ENCODE results near the gene HS6ST2. TPM values are rescaled to one million over a fixed set of nuclear protein-coding genes. Genes with fewer than 3 reads are reported as not detected.

HS6ST2 gene
- total RNA-seq, 1 experiment from 2014 or later: 24.6 TPM

- no peaks in the 10 kb centered on the region for H3K9me3 ChIP-seq (ENCODE audit: control insufficient read depth in 1 of 2, insufficient read depth in 1 of 2, low read depth in 1 of 2, low read length in 2 of 2)
- no peak for ATAC-seq
- ChIA-PET POLR2A (no interaction called here), RAD21 (ENCODE audit: low non-redundant PET in 1 of 2, low total read pairs in 2 of 2, uncharacterized antibody in 2 of 2, unreplicated experiment in 2 of 2) (no interaction called here), CTCF (no interaction called here)
- TF ChIP-seq SRF (IDR thresholded peaks at IDR 0.05; ENCODE audit: low read depth) (no peak), CEBPB (IDR thresholded peaks at IDR 0.05; ENCODE audit: low read depth) (no peak), ZNF274 (IDR thresholded peaks at IDR 0.05; ENCODE audit: low read depth, low read length) (no peak), SIN3A (IDR thresholded peaks at IDR 0.05; ENCODE audit: low read depth) (no peak), ATF3 (IDR thresholded peaks at IDR 0.05) (no peak), ZFX (IDR thresholded peaks at IDR 0.05) (no peak), POLR2A (IDR thresholded peaks at IDR 0.05; ENCODE audit: borderline replicate concordance, extremely low read depth, insufficient read depth, insufficient read length) (no peak), CTCF (IDR thresholded peaks at IDR 0.05 in 2 of 3, conservative IDR thresholded peaks at IDR 0.05 in 1 of 3; ENCODE audit: borderline replicate concordance in 1 of 3, insufficient read depth in 1 of 3, low read depth in 2 of 3, low read length in 2 of 3) (no peak), MAX (IDR thresholded peaks at IDR 0.05) (no peak), EZH2 (IDR thresholded peaks at IDR 0.05) (no peak), JUND (IDR thresholded peaks at IDR 0.05) (no peak)
- H3K4me2 ChIP-seq (ENCODE audit: low read length): no peak overlapping the region
- no peaks in the 10 kb centered on the region for H3K27me3 ChIP-seq (ENCODE audit: insufficient read depth, low read length)
- no peaks in the 10 kb centered on the region for H3K36me3 ChIP-seq (ENCODE audit: control insufficient read depth in 1 of 2, insufficient read depth in 2 of 2, low read length in 2 of 2)
- H2AFZ ChIP-seq (ENCODE audit: low read depth, low read length, poor library complexity, severe bottlenecking): no peak overlapping the region
- H3K9me2 ChIP-seq (ENCODE audit: insufficient read depth): no peaks in the 10 kb centered on the region
- H3K4me1 ChIP-seq (ENCODE audit: control insufficient read depth in 1 of 2, insufficient read depth in 2 of 2, low read length in 2 of 2): no peaks in the 10 kb centered on the region; a peak in 1 of 4 replicates
- BruUV-seq (replicated peaks): no TSS peak
- no peak for DNase-seq (ENCODE audit: low read depth, low spot score)
- intact Hi-C loops (cut with micrococcal nuclease): no loop called here
- no peaks in the 10 kb centered on the region for H4K20me1 ChIP-seq (ENCODE audit: insufficient read depth)
- no peak overlapping the region for H3K4me3 ChIP-seq (replicated peaks in 1 of 2; ENCODE audit: low read depth in 1 of 2, low read length in 2 of 2)
- no peak overlapping the region for H3K27ac ChIP-seq (ENCODE audit: low read depth, low read length)
- H3K9ac ChIP-seq (ENCODE audit: low read length): no peak overlapping the region
- H3K79me2 ChIP-seq (ENCODE audit: insufficient read depth, low read length): no peaks in the 10 kb centered on the region
Measured at GRCh38 chrX:132676102-132676501, 282.3 kb downstream of the HS6ST2 start.

Measured in HCT116 (cell line).